ENCODE data around the gene CBX1. TPM values are rescaled to one million over a fixed set of nuclear protein-coding genes. Genes with fewer than 3 reads are reported as not detected.
"Not testable (repeated sequence)": the region's sequence is repeated elsewhere in the genome, so short reads cannot be mapped to it uniquely, and the experiment has no call there.

Gene CBX1
- total and polyA plus RNA-seq, 7 donors: 26.6 to 69.6 (median 34.8) TPM

GRCh38 chr17:48074322-48075081, 26.8 kb downstream of the CBX1 start:
- peaks cover 0 to 41% of the 10 kb centered on the region in 2 donors for H3K36me3 ChIP-seq (ENCODE audit: insufficient read depth in 1 of 2, low read depth in 1 of 2)
- H3K9me3 ChIP-seq: no peaks in the 10 kb centered on the region
- ATAC-seq: peak; percentile 80 to 83 (median 80)

GRCh38 chr17:48073566-48074094, 27.6 kb downstream of the CBX1 start:
- intact Hi-C loops (cut with DNase I): loop anchor here (1.0 to 2.0 kb wide), 2 partner anchors 47 kb away; no protein-coding TSS in a partner anchor
- not testable (repeated sequence) for H3K9me3 ChIP-seq; H3K4me3 ChIP-seq; DNase-seq; H3K27me3 ChIP-seq (ENCODE audit: insufficient read depth in 3 of 3, low read length in 2 of 3)
- peak overlapping the region; percentile 69 for H3K27ac ChIP-seq
- ATAC-seq: peak; percentile 24 to 51 (median 40)
- peaks cover 0 to 44% of the 10 kb centered on the region in 2 donors for H3K36me3 ChIP-seq (ENCODE audit: insufficient read depth in 1 of 2, low read depth in 1 of 2)
- 94% methylated on average over 5 of the region's 5 CpGs for WGBS, 3 donors
- peaks cover 15% of the 10 kb centered on the region for H3K4me1 ChIP-seq

More at GRCh38 chr17:48074322-48075081, 26.8 kb downstream of the CBX1 start:
- H3K4me1 ChIP-seq: peaks cover 15% of the 10 kb centered on the region
- intact Hi-C loops (cut with DNase I): loop anchor here (1.0 to 5.0 kb wide), 3 partner anchors 48 to 58 kb away; no protein-coding TSS in a partner anchor
- peak; percentile 87 for TF ChIP-seq CTCF (IDR thresholded peaks at IDR 0.05)
- WGBS, 3 donors: 47 to 61% (median 48%) methylated on average over 7 of the region's 7 CpGs
- peak; percentile 58 to 83 for DNase-seq
- H3K4me3 ChIP-seq: no peak overlapping the region
- peak overlapping the region; percentile 69 for H3K27ac ChIP-seq
- H3K27me3 ChIP-seq (ENCODE audit: insufficient read depth in 3 of 3, low read length in 2 of 3): no peaks in the 10 kb centered on the region

GRCh38 chr17:48072811-48073210, 28.5 kb downstream of the CBX1 start:
- DNase-seq; H3K9me3 ChIP-seq; H3K27me3 ChIP-seq (ENCODE audit: insufficient read depth in 3 of 3, low read length in 2 of 3); intact Hi-C loops (cut with DNase I); H3K4me3 ChIP-seq; ATAC-seq: not testable (repeated sequence)
- Histone ChIP-seq H3K27ac (peak overlapping the region; percentile 9), H3K4me1 (peaks cover 15% of the 10 kb centered on the region), H3K36me3 (ENCODE audit: insufficient read depth in 1 of 2, low read depth in 1 of 2) (peaks cover 0 to 50% of the 10 kb centered on the region in 2 donors)
- WGBS, 3 donors: 92 to 95% (median 94%) methylated on average over 9 of the region's 9 CpGs

GRCh38 chr17:48071654-48072053, 29.6 kb downstream of the CBX1 start:
- H3K27me3 ChIP-seq (ENCODE audit: insufficient read depth in 3 of 3, low read length in 2 of 3): no peaks in the 10 kb centered on the region
- ATAC-seq (no peak), DNase-seq (no peak)
- peak overlapping the region; percentile 4 for H3K27ac ChIP-seq
- no peak for TF ChIP-seq CTCF (IDR thresholded peaks at IDR 0.05)
- intact Hi-C loops (cut with DNase I): no loop called here
- peaks cover 26% of the 10 kb centered on the region for H3K4me1 ChIP-seq
- H3K9me3 ChIP-seq: no peaks in the 10 kb centered on the region
- peaks cover 0 to 47% of the 10 kb centered on the region in 2 donors for H3K36me3 ChIP-seq (ENCODE audit: insufficient read depth in 1 of 2, low read depth in 1 of 2)
- no peak overlapping the region for H3K4me3 ChIP-seq
- WGBS, 3 donors: 47 to 63% (median 62%) methylated on average over 2 of the region's 2 CpGs

GRCh38 chr17:48070195-48070594, 31.1 kb downstream of the CBX1 start:
- no peaks in the 10 kb centered on the region for H3K9me3 ChIP-seq
- peak overlapping the region; percentile 46 for H3K27ac ChIP-seq
- H3K36me3 ChIP-seq (ENCODE audit: insufficient read depth in 1 of 2, low read depth in 1 of 2): peaks cover 0 to 36% of the 10 kb centered on the region in 2 donors
- peaks cover 38% of the 10 kb centered on the region for H3K4me1 ChIP-seq
- no peak for DNase-seq
- no peak overlapping the region for H3K4me3 ChIP-seq
- no peaks in the 10 kb centered on the region for H3K27me3 ChIP-seq (ENCODE audit: insufficient read depth in 3 of 3, low read length in 2 of 3)
- 30 to 54% (median 41%) methylated on average over 2 of the region's 2 CpGs for WGBS, 3 donors
- no peak for ATAC-seq
- intact Hi-C loops (cut with DNase I): no loop called here
- TF ChIP-seq CTCF (IDR thresholded peaks at IDR 0.05): no peak

Data from psoas muscle (tissue), 8 donors.